PC-9 (cell line): ENCODE results near the gene AP4S1. TPM values are rescaled to one million over a fixed set of nuclear protein-coding genes. Genes with fewer than 3 reads are reported as not detected.
"Not testable (repeated sequence)": the region's sequence is repeated elsewhere in the genome, so short reads cannot be mapped to it uniquely, and the experiment has no call there.

ENCODE experiments used
- BruUV-seq: library from RNA; stranded (reverse); fragments of 400-500 nt; replicated peaks from 2 replicates; lab custom pipeline; 2021; lab: Mats Ljungman, UMichigan
- CTCF ChIA-PET: fragments of 300-600 bp; sonication (Branson Sonifier 250); formaldehyde crosslinking; loops from one replicate; lab custom pipeline; 2022; ENCODE audit warnings: antibody characterized with exemption; lab: Charles Lee
- POLR2A ChIA-PET: fragments of 300-600 bp; sonication (Branson Sonifier 250); formaldehyde crosslinking; loops from one replicate; lab custom pipeline; 2022; ENCODE audit warnings: antibody characterized with exemption; ENCODE audit not compliant: unreplicated experiment; lab: Charles Lee
- DNase-seq, 2 experiments: peaks; one replicate each; pipeline versions ENCODE4 v3.0.0 to v3.0.0-alpha.2; 2015 to 2022; ENCODE audit warnings: mixed read lengths in 1 of 2
- H2AFZ ChIP-seq: fragments of 200-600 bp; sonication (generic); 2 replicates; pipeline ENCODE4 v1.8.1; 2017; ENCODE audit warnings: antibody characterized with exemption
- H3F3A ChIP-seq: fragments of 200-600 bp; sonication (generic); 2 replicates; pipeline ENCODE4 v1.8.1; 2017; ENCODE audit warnings: antibody characterized with exemption, mild to moderate bottlenecking, low read depth; ENCODE audit not compliant: insufficient read depth
- H3K27ac ChIP-seq: fragments of 200-600 bp; sonication (generic); 2 replicates; pipeline ENCODE4 v1.6.1; 2016; ENCODE audit warnings: mixed run types
- H3K27me3 ChIP-seq: fragments of 200-600 bp; sonication (generic); 2 replicates; pipeline ENCODE4 v1.6.1; 2016; ENCODE audit warnings: low read depth, mixed run types; ENCODE audit not compliant: insufficient read depth
- H3K36me3 ChIP-seq: fragments of 200-600 bp; sonication (generic); 2 replicates; pipeline ENCODE4 v1.6.1; 2016; ENCODE audit warnings: low read depth, mixed run types
- H3K4me1 ChIP-seq: fragments of 200-600 bp; sonication (generic); replicated peaks from 2 replicates; pipeline ENCODE4 v1.6.1; 2016; ENCODE audit warnings: mixed run types; ENCODE audit not compliant: insufficient read depth
- H3K4me2 ChIP-seq: fragments of 200-600 bp; sonication (generic); 2 replicates; pipeline ENCODE4 v1.6.1; 2017; ENCODE audit warnings: mixed run types
- H3K4me3 ChIP-seq: fragments of 200-600 bp; sonication (generic); 2 replicates; pipeline ENCODE4 v1.6.1; 2016; ENCODE audit warnings: mixed run types
- H3K79me2 ChIP-seq: fragments of 200-600 bp; sonication (generic); 2 replicates; pipeline ENCODE4 v1.6.1; 2017; ENCODE audit warnings: low read depth, mixed run types
- H3K9me2 ChIP-seq: fragments of 200-600 bp; sonication (generic); 2 replicates; pipeline ENCODE4 v1.8.1; 2017; ENCODE audit warnings: mild to moderate bottlenecking; ENCODE audit not compliant: insufficient read depth
- H3K9me3 ChIP-seq: fragments of 200-600 bp; sonication (generic); 2 replicates; pipeline ENCODE4 v1.8.1; 2016; ENCODE audit warnings: low read depth; ENCODE audit not compliant: insufficient read depth
- H4K20me1 ChIP-seq: fragments of 200-600 bp; sonication (generic); 2 replicates; pipeline ENCODE4 v1.8.1; 2017; ENCODE audit not compliant: insufficient read depth
- CTCF ChIP-seq: fragments of 200-600 bp; sonication (generic); conservative IDR thresholded peaks from 2 replicates; pipeline ENCODE4 v1.6.1; 2017; ENCODE audit warnings: mixed run types, antibody characterized with exemption, mild to moderate bottlenecking, moderate library complexity
- EZH2 ChIP-seq: fragments of 200-600 bp; sonication (generic); IDR thresholded peaks from 2 replicates; pipeline ENCODE4 v1.8.0; 2017; ENCODE audit warnings: antibody characterized with exemption, low read depth
- intact Hi-C: fragments of 100-400 bp; cut with micrococcal nuclease; formaldehyde crosslinking; loops from one replicate; pipeline ENCODE4 v1.10.0; 2022; ENCODE audit not compliant: unreplicated experiment
- total RNA-seq: library from RNA; stranded (reverse); gene quantifications from 2 replicates; pipeline ENCODE4 v1.2.3, GENCODE V29; 2021

Gene AP4S1
- total RNA-seq, 1 experiment from 2014 or later, result 2.8 TPM

GRCh38 chr14:31003284-31003683 is 22.2 kb upstream of the AP4S1 start:
- no peak overlapping the region for H2AFZ ChIP-seq
- H3K4me3 ChIP-seq, result no peak overlapping the region
- no peaks in the 10 kb centered on the region for H4K20me1 ChIP-seq
- no peak for TF ChIP-seq CTCF
- no peak for TF ChIP-seq EZH2
- H3K79me2 ChIP-seq, result peaks cover 40% of the 10 kb centered on the region
- peaks cover 2% of the 10 kb centered on the region; the same call in 1 of the 2 replicates for H3K9me3 ChIP-seq
- no TSS peak for BruUV-seq
- H3K27me3 ChIP-seq, result no peaks in the 10 kb centered on the region
- no peaks in the 10 kb centered on the region for H3K4me1 ChIP-seq
- no peak overlapping the region for H3K4me2 ChIP-seq
- POLR2A ChIA-PET, result no interaction called here
- no peaks in the 10 kb centered on the region for H3K9me2 ChIP-seq
- H3K27ac ChIP-seq, result no peak overlapping the region
- CTCF ChIA-PET, result interaction anchor here (0.6 kb wide), 1 partner anchor 356 kb away, joined by 3 read pairs; no protein-coding TSS in a partner anchor
- H3K36me3 ChIP-seq, result no peaks in the 10 kb centered on the region
- no peak for DNase-seq
- H3F3A ChIP-seq, result no peaks in the 10 kb centered on the region
- intact Hi-C loops, result no loop called here

- H3K4me1 ChIP-seq, intact Hi-C loops, H3K27ac ChIP-seq, CTCF ChIA-PET, DNase-seq, H3K36me3 ChIP-seq, H3K9me3 ChIP-seq, H3K9me2 ChIP-seq, H3F3A ChIP-seq, H3K27me3 ChIP-seq, H4K20me1 ChIP-seq, H3K4me2 ChIP-seq, H2AFZ ChIP-seq, POLR2A ChIA-PET, BruUV-seq, H3K4me3 ChIP-seq: not testable (repeated sequence)
- peaks cover 36% of the 10 kb centered on the region for H3K79me2 ChIP-seq
Measured at GRCh38 chr14:31004007-31004406, 21.4 kb upstream of the AP4S1 start.

- Histone ChIP-seq H3K36me3 (no peaks in the 10 kb centered on the region), H3K4me2 (no peak overlapping the region), H3K27me3 (no peaks in the 10 kb centered on the region), H3K4me1 (no peaks in the 10 kb centered on the region), H4K20me1 (no peaks in the 10 kb centered on the region), H3K27ac (no peak overlapping the region), H3F3A (no peaks in the 10 kb centered on the region), H3K79me2 (0 out of 2 replicates have a peak, but pooled peaks cover 22% of the 10 kb centered on the region), H2AFZ (no peak overlapping the region), H3K9me2 (no peaks in the 10 kb centered on the region), H3K9me3 (no peaks in the 10 kb centered on the region), H3K4me3 (no peak overlapping the region)
- no TSS peak for BruUV-seq
- CTCF ChIA-PET, result no interaction called here
- no peak for DNase-seq
- intact Hi-C loops, result no loop called here
- TF ChIP-seq CTCF, result no peak
- POLR2A ChIA-PET, result no interaction called here
Measured at GRCh38 chr14:31006703-31007102, 18.7 kb upstream of the AP4S1 start.
